Heart right ventricle (tissue), 16 donors: ENCODE measurements around the gene KIF3B. TPM values are rescaled to one million over a fixed set of nuclear protein-coding genes. Genes with fewer than 3 reads are reported as not detected.

Experiments
- ATAC-seq, 8 donors: fragments of 200-7000 bp; cut with Tn5 transposase; one replicate each; pipeline ENCODE4 v1.9.1; 2020; ENCODE audit warnings: mild to moderate bottlenecking in 8 of 8, moderate library complexity in 8 of 8, moderate number of reproducible peaks in 1 of 8
- DNase-seq, 2 donors: peaks; one replicate each; pipeline ENCODE4 v3.0.0-alpha.2; 2020
- H3K27ac ChIP-seq, 10 donors: fragments of 200-600 bp; sonication (generic) in 2 of 10; one replicate each; pipeline versions ENCODE4 v1.5.0 to v1.8.0; 2020 to 2022; ENCODE audit warnings: mild to moderate bottlenecking in 3 of 10
- H3K27me3 ChIP-seq, 7 donors: fragments of 200-600 bp; one replicate each; pipeline ENCODE4 v1.8.0; 2021 to 2022; ENCODE audit warnings: mild to moderate bottlenecking in 2 of 7
- H3K36me3 ChIP-seq, 9 donors: fragments of 200-600 bp; sonication (generic) in 1 of 9; one replicate each; pipeline versions ENCODE4 v1.5.0 to v1.8.0; 2020 to 2022; ENCODE audit warnings: mild to moderate bottlenecking in 2 of 9
- H3K4me1 ChIP-seq, 9 donors: fragments of 200-600 bp; sonication (generic) in 1 of 9; one replicate each; pipeline versions ENCODE4 v1.5.0 to v1.8.0; 2020 to 2022; ENCODE audit warnings: mild to moderate bottlenecking in 4 of 9
- H3K4me3 ChIP-seq, 10 donors: fragments of 200-600 bp; sonication (generic) in 2 of 10; one replicate each; pipeline versions ENCODE4 v1.5.0 to v1.8.0; 2020 to 2022; ENCODE audit warnings: mild to moderate bottlenecking in 7 of 10, moderate library complexity in 2 of 10
- H3K9me3 ChIP-seq, 11 donors: fragments of 200-600 bp in 10 of 11; sonication (generic) in 2 of 11; one replicate each; pipeline versions ENCODE4 v1.5.0 to v1.8.0; 2013 to 2022; ENCODE audit warnings: mild to moderate bottlenecking in 2 of 11, control low read depth in 1 of 11, moderate library complexity in 1 of 11
- WGBS, 2 donors: extraction: QIAGEN DNeasy Blood & Tissue Kit; methylation state at CpG; one replicate each; pipeline ENCODE4 v1.1.7; 2013; ENCODE audit warnings: inconsistent platforms in 1 of 2; 5-methylcytosine and 5-hydroxymethylcytosine counted together
- intact Hi-C, 10 donors: fragments of 100-400 bp; cut with DNase I; formaldehyde crosslinking; loops; one replicate each; pipeline versions ENCODE4 v1.11.1 to v1.14.2; 2022
- polyA plus RNA-seq, 2 donors: library from polyadenylated mRNA; stranded (reverse); fragments of 200-250 nt; gene quantifications; one replicate each; pipeline ENCODE4 v1.2.3, GENCODE V29; 2013
- total RNA-seq, 10 donors: library from RNA; stranded (reverse); fragmentation: NEBNext Ultra II Directional in 3 of 10; extraction: Animal tissue kit (Norgen Biotek cat#: 25700) in 3 of 10; gene quantifications; one replicate each; pipeline versions ENCODE4 v1.2.1 to v1.2.4, GENCODE V29; 2021 to 2023
- TF ChIP-seq, protein P1 (sequence below), 9 donors: fragments of 200-600 bp; sonication (generic) in 2 of 9; IDR thresholded peaks; one replicate each; pipeline versions ENCODE4 v1.5.0 to v1.8.0; 2021 to 2022; ENCODE audit warnings: antibody characterized with exemption in 9 of 9, mild to moderate bottlenecking in 5 of 9, moderate library complexity in 1 of 9
- donor health status: Arrhythmogenic right ventricular cardiomyopathy.
- donor health status: ischemic (EF 13 %, LVEDD 7.1; RV severe dilation, severe dysfunction).
- donor health status: healthy with polysubstance abuse.
- donor health status: DM: no; HTN: yes; CAD: no.
- donor health status: DM: no; HTN: no; CAD: no.
- donor health status: ischemic (EF 25% LVEDD 6.9; RV normal size, moderate dysfunction).
- donor health status: ischemic (EF 25% LVEDD 5.7; RV mildly dilated, moderate dysfunction).
- donor health status: healthy.
- donor health status: DM: yes; HTN: yes; CAD: no.
- donor health status: Ischemic cardiomyopathy.
- donor health status: ischemic (EF 35%, LVEDD 5.7; RV mildly dilated, moderate dysfunction).
- donor health status: nonischemic (EF 11% LVEDD 7.7; RV severe dilation, severe dysfunction).
- donor health status: DM: yes; HTN: yes; CAD: no.
- donor health status: PGD.
- donor health status: ischemic (EF 29% LVEDD 5.4; RV normal size, mild dysfunction).
- donor health status: nonischemic (EF 23%, LVEDD 6.1; RV moderate dilation, normal function).

The KIF3B gene
- total and polyA plus RNA-seq, 12 donors, result 4.7 to 16.3 (median 11.1) TPM

GRCh38 chr20:32230707-32231106, 46.7 kb upstream of the KIF3B start:
- no peak overlapping the region for H3K27ac ChIP-seq
- DNase-seq (no peak), ATAC-seq (no peak)
- TF ChIP-seq, protein P1, sequence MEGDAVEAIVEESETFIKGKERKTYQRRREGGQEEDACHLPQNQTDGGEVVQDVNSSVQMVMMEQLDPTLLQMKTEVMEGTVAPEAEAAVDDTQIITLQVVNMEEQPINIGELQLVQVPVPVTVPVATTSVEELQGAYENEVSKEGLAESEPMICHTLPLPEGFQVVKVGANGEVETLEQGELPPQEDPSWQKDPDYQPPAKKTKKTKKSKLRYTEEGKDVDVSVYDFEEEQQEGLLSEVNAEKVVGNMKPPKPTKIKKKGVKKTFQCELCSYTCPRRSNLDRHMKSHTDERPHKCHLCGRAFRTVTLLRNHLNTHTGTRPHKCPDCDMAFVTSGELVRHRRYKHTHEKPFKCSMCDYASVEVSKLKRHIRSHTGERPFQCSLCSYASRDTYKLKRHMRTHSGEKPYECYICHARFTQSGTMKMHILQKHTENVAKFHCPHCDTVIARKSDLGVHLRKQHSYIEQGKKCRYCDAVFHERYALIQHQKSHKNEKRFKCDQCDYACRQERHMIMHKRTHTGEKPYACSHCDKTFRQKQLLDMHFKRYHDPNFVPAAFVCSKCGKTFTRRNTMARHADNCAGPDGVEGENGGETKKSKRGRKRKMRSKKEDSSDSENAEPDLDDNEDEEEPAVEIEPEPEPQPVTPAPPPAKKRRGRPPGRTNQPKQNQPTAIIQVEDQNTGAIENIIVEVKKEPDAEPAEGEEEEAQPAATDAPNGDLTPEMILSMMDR (IDR thresholded peaks at IDR 0.05), result no peak
- peaks cover 3 to 93% (median 40%) of the 10 kb centered on the region in 9 donors for H3K36me3 ChIP-seq
- 95 to 98% methylated on average over 13 of the region's 13 CpGs for WGBS, 2 donors
- H3K27me3 ChIP-seq, result no peaks in the 10 kb centered on the region
- intact Hi-C loops, result no loop called here
- H3K9me3 ChIP-seq, result no peaks in the 10 kb centered on the region
- peaks cover 0 to 49% (median 7%) of the 10 kb centered on the region in 9 donors for H3K4me1 ChIP-seq
- no peak overlapping the region for H3K4me3 ChIP-seq

- no peaks in the 10 kb centered on the region for H3K27me3 ChIP-seq
- H3K4me1 ChIP-seq, result peaks cover 0 to 49% (median 7%) of the 10 kb centered on the region in 9 donors
- H3K36me3 ChIP-seq, result peaks cover 3 to 98% (median 40%) of the 10 kb centered on the region in 9 donors
- H3K9me3 ChIP-seq, result no peaks in the 10 kb centered on the region
- no peak for DNase-seq
- TF ChIP-seq, protein P1 (IDR thresholded peaks at IDR 0.05), result no peak
- no peak overlapping the region for H3K4me3 ChIP-seq
- ATAC-seq, result no peak
- 95 to 98% methylated on average over 4 of the region's 4 CpGs for WGBS, 2 donors
- peak overlapping the region in 1 of 10 donors; percentile 65 for H3K27ac ChIP-seq
- intact Hi-C loops, result no loop called here
Observed at GRCh38 chr20:32231245-32231644, 46.2 kb upstream of the KIF3B start.

GRCh38 chr20:32231847-32232246, 45.6 kb upstream of the KIF3B start:
- no peak for DNase-seq
- H3K27ac ChIP-seq, result peak overlapping the region in 1 of 10 donors; percentile 65
- no peaks in the 10 kb centered on the region for H3K27me3 ChIP-seq
- H3K36me3 ChIP-seq, result peaks cover 3 to 99% (median 40%) of the 10 kb centered on the region in 9 donors
- H3K4me1 ChIP-seq, result peaks cover 0 to 45% (median 7%) of the 10 kb centered on the region in 9 donors
- TF ChIP-seq, protein P1 (IDR thresholded peaks at IDR 0.05), result no peak
- H3K4me3 ChIP-seq, result no peak overlapping the region
- no peaks in the 10 kb centered on the region for H3K9me3 ChIP-seq
- 75 to 86% methylated on average over 4 of the region's 4 CpGs for WGBS, 2 donors
- ATAC-seq, result peak in 1 of 8 donors; percentile 62
- intact Hi-C loops, result no loop called here

- Histone ChIP-seq H3K9me3 (no peaks in the 10 kb centered on the region), H3K4me3 (no peak overlapping the region), H3K27ac (peak overlapping the region in 1 of 10 donors; percentile 65), H3K36me3 (peaks cover 3 to 98% (median 40%) of the 10 kb centered on the region in 9 donors), H3K27me3 (no peaks in the 10 kb centered on the region), H3K4me1 (peaks cover 0 to 40% (median 5%) of the 10 kb centered on the region in 9 donors)
- intact Hi-C loops, result no loop called here
- TF ChIP-seq, protein P1 (IDR thresholded peaks at IDR 0.05), result no peak
- ATAC-seq (no peak), DNase-seq (no peak)
Observed at GRCh38 chr20:32232326-32232886, 45.0 kb upstream of the KIF3B start.
